ENCODE measurements around the gene OR13D1. TPM values are rescaled to one million over a fixed set of nuclear protein-coding genes. Genes with fewer than 3 reads are reported as not detected.

The OR13D1 gene
- total RNA-seq = not detected in 2 replicates

DNA sequence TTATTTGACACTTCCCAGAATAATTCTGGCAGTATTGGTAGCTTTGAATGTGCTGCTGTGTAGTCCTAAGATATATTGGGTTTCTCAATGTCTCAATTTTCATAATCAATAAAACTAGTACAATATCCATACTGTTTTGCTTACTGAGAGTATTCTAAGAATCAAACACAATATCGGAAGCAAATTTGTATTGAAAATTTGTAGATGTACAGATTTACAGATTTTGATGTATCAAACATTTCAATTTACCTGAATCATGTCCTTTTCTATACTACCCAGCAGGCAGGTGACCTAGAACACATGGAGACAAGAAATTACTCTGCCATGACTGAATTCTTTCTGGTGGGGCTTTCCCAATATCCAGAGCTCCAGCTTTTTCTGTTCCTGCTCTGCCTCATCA lies at the start of gene OR13D1:
OR13D1 (plus strand) TSS at position 301 of the 400 bp plus-strand sequence; CDS start at position 301, 0 bp downstream.

Other genes with a start within 250 kb of the OR13D1 start
- gene OR13F1, start 190.3 kb upstream of the OR13D1 start, total RNA-seq = not detected in 2 replicates
- not detected in 2 replicates for gene OR13C4, start 167.3 kb upstream of the OR13D1 start, total RNA-seq
- gene OR13C3, start 157.7 kb upstream of the OR13D1 start, total RNA-seq = not detected in 2 replicates
- not detected in 2 replicates for gene OR13C8, start 125.3 kb upstream of the OR13D1 start, total RNA-seq
- gene OR13C5, start 95.1 kb upstream of the OR13D1 start, total RNA-seq = not detected in 2 replicates
- gene OR13C2, start 88.9 kb upstream of the OR13D1 start, total RNA-seq = not detected in 2 replicates
- gene OR13C9, start 76.3 kb upstream of the OR13D1 start, total RNA-seq = not detected in 2 replicates
- gene NIPSNAP3A, start 53.2 kb downstream of the OR13D1 start, total RNA-seq = 23.0 and 27.0 TPM in 2 replicates
- 0.85 and 1.2 TPM in 2 replicates for gene NIPSNAP3B, start 69.6 kb downstream of the OR13D1 start, total RNA-seq
- 222 and 232 TPM in 2 replicates for gene ABCA1, start 233.6 kb downstream of the OR13D1 start, total RNA-seq